ENCODE measurements around the gene PHF21B. TPM values are rescaled to one million over a fixed set of nuclear protein-coding genes. Genes with fewer than 3 reads are reported as not detected.
A peak's percentile ranks its signal among the peaks of the same experiment; 100 is the strongest.

PHF21B gene
- total and polyA plus RNA-seq, 2 experiments from 2014 or later, result 20.6 to 149 TPM

DNA sequence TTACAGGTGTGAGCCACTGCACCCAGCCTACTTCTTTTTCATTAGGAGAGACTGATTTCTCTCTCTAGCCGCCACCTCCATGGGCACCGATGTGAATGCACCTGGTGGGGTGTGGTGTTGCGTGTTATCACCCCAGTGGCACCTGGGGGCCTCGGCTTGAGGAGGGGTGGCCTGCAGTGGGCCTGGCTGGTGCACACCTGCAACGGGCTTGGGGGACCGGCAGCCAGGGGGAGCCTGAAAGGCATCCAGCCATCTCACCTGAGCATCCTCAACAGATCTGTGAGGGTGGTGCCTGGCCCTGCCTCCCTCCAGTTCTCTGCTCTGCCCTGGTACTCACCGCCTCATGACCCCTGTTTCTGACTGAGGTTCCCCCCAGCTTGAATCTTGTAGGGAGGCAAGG is 148.6 kb downstream of the PHF21B start:
- Mint-ChIP-seq H3K4me3 (no peak overlapping the region), H3K27me3 (ENCODE audit: insufficient read depth, low read depth, poor library complexity) (peaks cover 14% of the 10 kb centered on the region), H3K27ac (no peak overlapping the region), H3K36me3 (ENCODE audit: low read depth) (peaks cover 38% of the 10 kb centered on the region), H3K9me3 (no peaks in the 10 kb centered on the region; the same call in 2 of the 3 replicates), H3K4me1 (peaks cover 4% of the 10 kb centered on the region; the same call in 2 of the 3 replicates)
- Histone ChIP-seq H3K4me2 (no peak overlapping the region), H3K27ac (ENCODE audit: low read depth) (no peak overlapping the region), H3F3A (replicated peaks; ENCODE audit: low read depth) (no peaks in the 10 kb centered on the region), H3K36me3 (ENCODE audit: insufficient read depth) (no peaks in the 10 kb centered on the region), H3K79me2 (replicated peaks; ENCODE audit: insufficient read depth) (no peaks in the 10 kb centered on the region), H3K4me1 (ENCODE audit: insufficient read depth) (no peaks in the 10 kb centered on the region), H4K20me1 (replicated peaks; ENCODE audit: insufficient read depth) (no peaks in the 10 kb centered on the region), H3K9me2 (ENCODE audit: insufficient read depth) (no peaks in the 10 kb centered on the region), H3K27me3 (ENCODE audit: insufficient read depth) (no peaks in the 10 kb centered on the region), H2AFZ (no peak overlapping the region), H3K4me3 (no peak overlapping the region)
- no peak for ATAC-seq
- TF ChIP-seq, protein P1, sequence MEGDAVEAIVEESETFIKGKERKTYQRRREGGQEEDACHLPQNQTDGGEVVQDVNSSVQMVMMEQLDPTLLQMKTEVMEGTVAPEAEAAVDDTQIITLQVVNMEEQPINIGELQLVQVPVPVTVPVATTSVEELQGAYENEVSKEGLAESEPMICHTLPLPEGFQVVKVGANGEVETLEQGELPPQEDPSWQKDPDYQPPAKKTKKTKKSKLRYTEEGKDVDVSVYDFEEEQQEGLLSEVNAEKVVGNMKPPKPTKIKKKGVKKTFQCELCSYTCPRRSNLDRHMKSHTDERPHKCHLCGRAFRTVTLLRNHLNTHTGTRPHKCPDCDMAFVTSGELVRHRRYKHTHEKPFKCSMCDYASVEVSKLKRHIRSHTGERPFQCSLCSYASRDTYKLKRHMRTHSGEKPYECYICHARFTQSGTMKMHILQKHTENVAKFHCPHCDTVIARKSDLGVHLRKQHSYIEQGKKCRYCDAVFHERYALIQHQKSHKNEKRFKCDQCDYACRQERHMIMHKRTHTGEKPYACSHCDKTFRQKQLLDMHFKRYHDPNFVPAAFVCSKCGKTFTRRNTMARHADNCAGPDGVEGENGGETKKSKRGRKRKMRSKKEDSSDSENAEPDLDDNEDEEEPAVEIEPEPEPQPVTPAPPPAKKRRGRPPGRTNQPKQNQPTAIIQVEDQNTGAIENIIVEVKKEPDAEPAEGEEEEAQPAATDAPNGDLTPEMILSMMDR (conservative IDR thresholded peaks at IDR 0.05; ENCODE audit: low read depth in 2 of 2), result 0 out of 4 replicates have a peak, but pooled peaks of 1 of the 2 experiments have one; percentile 25
- TF ChIP-seq, protein P2, sequence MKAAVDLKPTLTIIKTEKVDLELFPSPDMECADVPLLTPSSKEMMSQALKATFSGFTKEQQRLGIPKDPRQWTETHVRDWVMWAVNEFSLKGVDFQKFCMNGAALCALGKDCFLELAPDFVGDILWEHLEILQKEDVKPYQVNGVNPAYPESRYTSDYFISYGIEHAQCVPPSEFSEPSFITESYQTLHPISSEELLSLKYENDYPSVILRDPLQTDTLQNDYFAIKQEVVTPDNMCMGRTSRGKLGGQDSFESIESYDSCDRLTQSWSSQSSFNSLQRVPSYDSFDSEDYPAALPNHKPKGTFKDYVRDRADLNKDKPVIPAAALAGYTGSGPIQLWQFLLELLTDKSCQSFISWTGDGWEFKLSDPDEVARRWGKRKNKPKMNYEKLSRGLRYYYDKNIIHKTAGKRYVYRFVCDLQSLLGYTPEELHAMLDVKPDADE (IDR thresholded peaks at IDR 0.05), result no peak
- no peak for DNase-seq (ENCODE audit: low spot score)

DNA sequence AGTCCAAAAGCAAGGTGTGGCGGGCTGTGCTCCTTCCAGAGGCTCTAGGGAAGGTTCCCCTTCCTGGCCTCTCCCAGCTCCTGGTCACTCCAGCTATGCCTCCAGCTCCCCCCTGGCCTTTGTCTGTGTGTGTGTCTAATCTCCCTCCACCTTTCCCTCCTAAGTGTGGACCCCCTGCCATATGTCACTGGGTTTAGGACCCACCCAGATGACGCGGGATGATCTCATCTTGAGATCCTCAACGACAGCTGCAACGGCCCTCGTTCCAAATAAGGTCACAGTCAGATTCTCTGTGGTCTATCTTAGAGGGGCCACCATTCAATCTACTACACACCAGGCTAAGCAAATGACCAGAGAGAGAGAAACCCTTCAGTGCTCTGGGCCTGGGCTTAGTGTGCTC is 149.5 kb downstream of the PHF21B start:
- Mint-ChIP-seq H3K4me1 (peaks cover 4% of the 10 kb centered on the region; the same call in 2 of the 3 replicates), H3K27ac (no peak overlapping the region), H3K4me3 (no peak overlapping the region), H3K9me3 (no peaks in the 10 kb centered on the region; the same call in 2 of the 3 replicates), H3K27me3 (ENCODE audit: insufficient read depth, low read depth, poor library complexity) (peaks cover 14% of the 10 kb centered on the region), H3K36me3 (ENCODE audit: low read depth) (peaks cover 46% of the 10 kb centered on the region)
- Histone ChIP-seq H4K20me1 (replicated peaks; ENCODE audit: insufficient read depth) (no peaks in the 10 kb centered on the region), H3F3A (replicated peaks; ENCODE audit: low read depth) (no peaks in the 10 kb centered on the region), H2AFZ (no peak overlapping the region), H3K9me2 (ENCODE audit: insufficient read depth) (no peaks in the 10 kb centered on the region), H3K27ac (ENCODE audit: low read depth) (no peak overlapping the region), H3K36me3 (ENCODE audit: insufficient read depth) (no peaks in the 10 kb centered on the region; the same call in 1 of the 2 replicates), H3K4me2 (no peak overlapping the region), H3K4me1 (ENCODE audit: insufficient read depth) (no peaks in the 10 kb centered on the region), H3K79me2 (replicated peaks; ENCODE audit: insufficient read depth) (no peaks in the 10 kb centered on the region), H3K27me3 (ENCODE audit: insufficient read depth) (no peaks in the 10 kb centered on the region), H3K4me3 (no peak overlapping the region)
- ATAC-seq (no peak), DNase-seq (ENCODE audit: low spot score) (no peak)
- TF ChIP-seq JUNB (IDR thresholded peaks at IDR 0.05; ENCODE audit: unreplicated experiment) (no peak), CREB1 (CRISPR knock-in tag; IDR thresholded peaks at IDR 0.05; ENCODE audit: low read depth) (no peak), NANOG (IDR thresholded peaks at IDR 0.05; ENCODE audit: borderline replicate concordance) (no peak), ZNF114 (CRISPR knock-in tag; IDR thresholded peaks at IDR 0.05) (no peak), POLR2AphosphoS5 (IDR thresholded peaks at IDR 0.05; ENCODE audit: low read depth) (no peak), ZNF462 (CRISPR knock-in tag; IDR thresholded peaks at IDR 0.05) (no peak), EZH2phosphoT487 (IDR thresholded peaks at IDR 0.05; ENCODE audit: unreplicated experiment) (no peak)
- TF ChIP-seq, protein P2 (IDR thresholded peaks at IDR 0.05), result no peak
